Stimulated activated CD4-positive, alpha-beta T cell treated with anti-CD3 and anti-CD28 coated beads, Interleukin-1b, Interleukin-23, amount 100 ng/mL, for 1 hour (primary cell): ENCODE data around the gene KRTAP1-5.
"Not testable (repeated sequence)": the region's sequence is repeated elsewhere in the genome, so short reads cannot be mapped to it uniquely, and the experiment has no call there.

Experiments used
- DNase-seq, 2 donors: peaks; one replicate each; pipeline ENCODE4 v3.0.0-alpha.2; 2020; ENCODE audit warnings: low read depth in 2 of 2

The KRTAP1-5 gene

DNA sequence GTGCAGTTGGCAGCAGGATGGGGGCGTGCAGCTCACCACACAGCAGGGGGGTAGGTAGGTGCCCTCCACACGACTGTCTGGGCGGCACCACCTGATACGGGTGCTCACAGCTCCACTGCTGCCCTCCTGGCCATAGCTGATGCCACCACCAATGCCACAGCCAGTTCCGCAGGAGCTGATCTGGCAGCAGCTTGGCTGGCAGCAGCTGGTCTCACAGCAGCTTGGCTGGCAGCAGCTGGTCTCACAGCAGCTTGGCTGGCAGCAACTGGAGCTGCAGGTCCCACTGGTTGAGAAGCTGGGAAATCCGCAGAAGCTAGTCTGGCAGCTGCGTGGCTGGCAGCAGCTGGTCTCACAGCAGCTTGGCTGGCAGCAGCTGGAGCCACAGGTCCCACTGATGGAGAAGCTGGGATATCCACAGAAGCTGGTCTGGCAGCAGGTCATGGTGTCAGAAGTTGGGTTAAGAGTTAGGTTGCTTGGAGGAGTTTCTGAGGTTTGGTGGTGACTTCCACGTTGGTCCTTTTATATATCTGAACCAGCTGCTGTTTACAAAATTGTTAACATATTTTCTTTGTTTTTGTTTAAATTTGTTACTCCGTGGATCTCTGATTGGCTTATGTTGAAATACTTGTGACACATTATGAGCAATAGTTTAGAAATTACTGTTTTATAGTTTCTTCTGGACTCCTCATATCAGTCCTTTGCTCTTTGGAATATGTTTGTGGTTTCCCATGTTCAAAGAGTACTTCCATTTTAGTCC lies at the start of gene KRTAP1-5:
TSS of gene KRTAP1-5 (minus strand) at position 494 of the 757 bp plus-strand sequence. CDS start at position 441, 53 bp downstream.
- DNase-seq = no peak

- no peak for DNase-seq
Observed at GRCh38 chr17:41076788-41077187, 49.8 kb upstream of the KRTAP1-5 start.

DNA sequence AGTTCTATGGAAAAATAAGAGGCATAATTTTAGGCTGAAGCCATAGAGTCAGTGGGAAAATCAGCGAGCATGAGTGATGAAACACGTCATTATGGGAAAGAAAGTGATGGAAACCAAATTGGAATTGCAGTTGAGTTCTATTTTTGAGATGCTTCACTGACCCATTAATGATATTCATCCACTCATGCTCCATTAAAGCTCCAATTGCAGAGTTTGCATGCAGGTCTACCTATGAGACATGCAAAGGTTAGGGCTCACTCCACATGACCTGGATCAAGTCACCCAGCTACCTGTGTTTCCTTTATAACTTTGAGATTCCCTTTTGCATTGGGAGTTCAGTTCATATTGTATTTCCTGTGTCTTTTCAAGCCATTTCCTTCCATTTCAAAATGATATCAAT lies 46.7 kb upstream of the KRTAP1-5 start:
- DNase-seq = no peak

- DNase-seq = no peak
Observed at GRCh38 chr17:41071606-41072360, 44.8 kb upstream of the KRTAP1-5 start.

DNA sequence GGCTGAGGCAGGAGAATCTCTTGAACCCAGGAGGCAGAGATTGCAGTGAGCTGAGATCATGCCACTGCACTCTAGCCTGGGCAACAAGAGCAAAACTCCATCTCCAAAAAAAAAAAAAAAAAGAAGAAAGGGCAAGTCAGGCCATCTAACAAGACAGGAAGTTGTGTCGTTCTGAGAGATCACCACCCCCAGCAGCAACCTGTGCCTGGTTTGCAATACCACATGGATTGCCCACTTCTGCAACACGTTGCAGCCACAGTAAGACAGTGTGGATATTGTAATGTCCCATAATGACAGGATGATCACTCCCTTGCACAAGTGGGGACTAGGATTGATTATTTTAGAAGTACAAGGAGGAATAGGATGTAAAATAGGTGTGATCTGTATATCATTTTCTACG lies 42.0 kb upstream of the KRTAP1-5 start:
- DNase-seq = no peak

GRCh38 chr17:41067281-41067680 lies 40.3 kb upstream of the KRTAP1-5 start:
- DNase-seq = no peak

DNA sequence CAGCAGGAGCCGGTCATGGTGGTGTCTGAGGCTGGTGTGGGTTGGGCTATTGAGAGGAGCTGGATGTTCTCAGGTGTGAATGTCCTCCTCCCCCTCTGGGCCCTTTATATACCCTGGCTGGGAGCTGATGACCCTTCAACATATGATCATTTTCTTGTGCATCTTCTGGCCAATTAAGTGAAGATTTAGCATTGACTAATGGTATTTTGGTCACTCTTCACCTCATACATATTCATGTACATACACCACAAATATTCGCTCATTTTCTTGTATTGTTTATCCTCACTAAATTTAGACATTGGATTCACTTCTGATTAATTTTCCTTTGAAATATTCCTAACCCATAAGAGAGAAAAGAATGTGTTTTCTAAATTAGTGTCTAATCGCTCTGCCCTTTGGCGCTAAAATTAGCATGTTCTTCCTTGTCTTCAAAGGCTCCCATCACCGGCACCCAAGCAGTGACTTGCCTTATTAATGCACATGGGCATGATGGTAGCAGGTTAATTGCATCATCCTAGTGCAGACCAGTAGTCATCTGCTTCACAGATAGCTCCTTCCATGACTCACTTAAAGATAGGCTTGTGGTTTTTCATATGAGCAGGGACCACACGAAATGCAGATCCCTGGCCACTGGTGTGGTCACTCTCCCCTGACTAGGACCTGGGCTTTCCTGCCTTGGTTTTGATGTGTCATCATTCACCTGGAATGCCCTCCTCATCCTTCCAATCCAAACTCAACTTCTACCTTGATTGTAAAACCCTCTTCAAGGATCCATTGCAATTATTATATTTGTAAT lies 39.0 kb upstream of the KRTAP1-5 start, which contains the start of gene KRTAP2-4:
TSS of gene KRTAP2-4 (minus strand) at position 51 of the 796 bp plus-strand sequence. CDS start at position 17, 34 bp downstream.
- no peak for DNase-seq

DNA sequence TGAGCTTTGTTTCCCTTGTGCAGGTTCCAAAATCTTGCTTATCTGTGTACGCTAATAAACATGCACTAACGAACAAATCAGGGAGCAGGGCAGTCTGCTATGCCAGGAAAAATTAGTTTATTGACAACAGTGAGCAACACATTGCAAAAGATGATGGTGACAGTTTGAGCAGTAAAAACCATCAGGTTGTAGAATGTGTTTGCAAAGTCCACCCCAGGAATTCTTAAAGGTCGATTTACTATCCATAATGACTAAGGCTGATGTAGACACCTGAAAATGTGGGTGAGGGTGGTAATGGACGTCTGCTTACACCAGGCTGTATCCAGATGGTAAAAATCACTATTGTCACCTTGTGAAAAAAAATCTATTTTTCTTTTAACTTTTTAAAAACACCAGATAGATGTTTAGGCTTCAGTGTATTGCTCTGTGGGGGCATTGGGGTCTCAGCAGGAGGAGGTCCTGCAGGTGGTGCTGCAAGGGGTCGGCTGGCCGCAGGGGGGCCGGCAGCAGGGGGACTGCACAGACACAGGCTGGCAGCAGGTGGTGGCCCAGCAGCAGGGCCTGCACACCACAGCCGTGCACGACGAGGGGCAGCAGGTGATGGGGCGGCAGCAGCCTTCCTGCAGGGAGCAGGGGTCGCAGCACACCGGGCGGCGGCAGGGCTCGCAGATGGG lies 38.1 kb upstream of the KRTAP1-5 start:
- not testable (repeated sequence) for DNase-seq

GRCh38 chr17:41064301-41064700 lies 37.3 kb upstream of the KRTAP1-5 start:
- no peak for DNase-seq

DNA sequence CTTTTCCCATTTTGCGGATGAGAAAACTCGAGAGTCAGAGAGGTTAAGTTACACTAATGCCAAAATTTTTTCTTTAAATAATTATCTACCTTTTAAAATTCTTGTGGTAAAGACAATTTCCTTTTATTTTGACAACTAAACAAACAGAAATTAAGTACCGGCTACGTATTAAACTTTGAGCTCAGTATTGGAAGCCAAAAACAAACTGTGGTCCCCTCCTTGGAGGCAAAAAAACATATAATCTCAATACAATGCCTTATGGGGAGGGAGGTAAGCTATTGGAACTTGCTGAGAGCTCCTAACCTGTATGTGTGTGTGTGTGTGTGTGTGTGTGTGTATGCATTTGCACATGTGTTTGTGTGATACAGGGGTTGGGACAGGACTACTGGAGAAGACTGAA lies 36.4 kb upstream of the KRTAP1-5 start:
- no peak for DNase-seq

GRCh38 chr17:41061964-41062363 lies 35.0 kb upstream of the KRTAP1-5 start:
- DNase-seq = no peak

DNA sequence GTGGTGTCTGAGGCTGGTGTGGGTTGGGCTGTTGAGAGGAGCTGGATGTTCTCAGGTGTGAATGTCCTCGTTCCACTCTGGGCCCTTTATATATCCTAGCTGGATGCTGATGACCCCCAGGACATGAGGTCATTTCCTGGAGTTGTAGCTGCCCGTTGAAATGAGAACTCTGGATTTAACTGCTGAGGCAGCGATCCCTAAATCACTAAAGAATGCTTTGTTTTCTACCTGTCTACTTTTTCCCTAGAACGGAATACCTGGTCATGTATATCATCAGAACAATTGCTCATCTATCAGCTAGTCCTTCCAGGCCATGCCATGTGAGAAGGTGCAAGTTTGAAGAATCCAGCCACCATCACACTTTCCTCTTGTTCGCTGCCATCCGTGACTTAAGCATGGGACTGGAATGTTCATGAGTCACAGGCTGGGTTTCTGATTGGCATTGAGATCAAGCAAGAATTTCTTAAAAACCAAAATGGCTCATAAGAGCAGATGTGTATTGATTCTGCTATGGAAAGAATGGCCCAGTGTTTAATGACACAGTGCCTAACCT lies 33.1 kb upstream of the KRTAP1-5 start, which contains the start of gene KRTAP2-3:
TSS of gene KRTAP2-3 (minus strand) at position 63 of the 553 bp plus-strand sequence. CDS start 64 bp downstream, outside the sequence.
- DNase-seq = no peak

DNA sequence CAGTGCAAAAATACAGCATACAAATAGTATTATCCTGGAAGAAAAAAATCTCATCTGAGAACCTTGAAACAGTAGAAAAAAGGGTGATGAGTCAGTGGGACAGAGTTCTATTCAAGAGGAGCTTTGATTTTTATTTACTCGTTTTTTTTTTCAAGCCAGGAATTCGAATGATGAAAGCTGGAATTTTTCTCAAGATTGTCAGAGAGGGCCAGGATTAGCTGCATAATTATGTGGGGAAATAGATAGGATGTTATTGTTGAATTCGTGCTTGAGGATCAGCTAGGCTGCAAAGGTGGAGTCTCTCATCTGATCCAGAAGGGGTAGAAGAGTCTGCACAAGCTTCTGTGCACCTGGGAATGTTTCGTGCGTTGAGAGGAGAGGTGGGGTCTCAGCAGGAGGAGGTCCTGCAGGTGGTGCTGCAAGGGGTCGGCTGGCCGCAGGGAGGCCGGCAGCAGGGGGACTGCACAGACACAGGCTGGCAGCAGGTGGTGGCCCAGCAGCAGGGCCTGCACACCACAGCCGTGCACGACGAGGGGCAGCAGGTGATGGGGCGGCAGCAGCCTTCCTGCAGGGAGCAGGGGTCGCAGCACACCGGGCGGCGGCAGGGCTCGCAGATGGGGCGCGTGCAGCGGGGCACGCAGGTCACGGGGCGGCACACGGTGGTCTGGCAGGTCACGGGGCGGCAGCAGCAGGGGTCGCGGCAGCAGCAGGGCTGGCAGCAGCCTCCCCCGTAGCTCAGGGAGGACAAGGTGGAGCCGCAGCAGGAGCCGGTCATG lies 32.5 kb upstream of the KRTAP1-5 start:
- not testable (repeated sequence) for DNase-seq

- DNase-seq = no peak
Observed at GRCh38 chr17:41058741-41059140, 31.7 kb upstream of the KRTAP1-5 start.

DNA sequence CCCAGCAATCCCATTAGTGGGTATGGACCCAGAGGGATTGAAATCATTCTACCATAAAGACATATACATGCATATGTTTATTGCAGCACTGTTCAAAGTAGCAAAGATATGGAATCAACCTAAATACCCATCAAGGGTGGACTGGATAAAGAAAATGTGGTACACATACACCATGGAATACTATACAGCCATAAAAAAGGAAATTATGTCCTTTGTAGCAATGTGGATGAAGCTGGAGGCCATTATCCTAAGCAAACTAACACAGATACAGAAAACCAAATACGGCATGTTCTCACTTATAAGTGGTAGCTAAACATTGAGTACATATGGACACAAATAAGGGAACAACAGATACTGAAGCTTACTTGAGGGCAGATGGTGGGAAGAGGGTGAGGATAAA lies 30.5 kb upstream of the KRTAP1-5 start:
- DNase-seq = no peak

- not testable (repeated sequence) for DNase-seq
Observed at GRCh38 chr17:41055130-41055529, 28.1 kb upstream of the KRTAP1-5 start, which contains the start of gene KRTAP2-2. TSS of gene KRTAP2-2 (minus strand) at chr17:41055230. CDS start at chr17:41055211, 19 bp downstream.

- not testable (repeated sequence) for DNase-seq
Observed at GRCh38 chr17:41054556-41054955, 27.5 kb upstream of the KRTAP1-5 start.

GRCh38 chr17:41054025-41054424 lies 27.0 kb upstream of the KRTAP1-5 start:
- DNase-seq = no peak

GRCh38 chr17:41052566-41052965 lies 25.6 kb upstream of the KRTAP1-5 start:
- no peak for DNase-seq

GRCh38 chr17:41049110-41049509 lies 22.1 kb upstream of the KRTAP1-5 start:
- no peak for DNase-seq
